ENCODE results near the gene TEX53.

Gene TEX53

GRCh38 chr9:114666401-114666800, 8.8 kb upstream of the TEX53 start:
- no peaks in the 10 kb centered on the region for H3K4me1 ChIP-seq (ENCODE audit: low read length)
- no peaks in the 10 kb centered on the region for H3K79me2 ChIP-seq (ENCODE audit: low read length)
- H3K9ac ChIP-seq (ENCODE audit: low read length) = no peak overlapping the region
- H3K27me3 ChIP-seq (replicated peaks; ENCODE audit: insufficient read depth, low read length) = no peaks in the 10 kb centered on the region
- no peak overlapping the region for H3K27ac ChIP-seq (ENCODE audit: low read length)
- no peak for TF ChIP-seq EZH2 (optimal IDR thresholded peaks at IDR 0.05; ENCODE audit: low read depth, low read length)
- no peak for TF ChIP-seq EZH2phosphoT487 (IDR thresholded peaks at IDR 0.05; ENCODE audit: low read length)
- TF ChIP-seq CTCF (IDR thresholded peaks at IDR 0.05; ENCODE audit: low read length) = no peak
- H4K20me1 ChIP-seq (ENCODE audit: insufficient read depth, low read length) = no peaks in the 10 kb centered on the region
- no peaks in the 10 kb centered on the region for H3K9me2 ChIP-seq (replicated peaks; ENCODE audit: insufficient read depth, low read length)
- H2AFZ ChIP-seq (ENCODE audit: low read length) = no peak overlapping the region
- no peaks in the 10 kb centered on the region for H3F3A ChIP-seq (ENCODE audit: insufficient read depth, low read length)
- H3K4me3 ChIP-seq (ENCODE audit: low read length) = no peak overlapping the region
- H3K36me3 ChIP-seq (replicated peaks; ENCODE audit: insufficient read depth, low read length) = no peaks in the 10 kb centered on the region
- no peaks in the 10 kb centered on the region for H3K9me3 ChIP-seq (replicated peaks; ENCODE audit: insufficient read depth, low read length)
- no peak for DNase-seq
- no peak overlapping the region for H3K4me2 ChIP-seq (ENCODE audit: low read depth, low read length)

- H3K79me2 ChIP-seq (ENCODE audit: low read length) = no peaks in the 10 kb centered on the region
- no peak for TF ChIP-seq EZH2 (optimal IDR thresholded peaks at IDR 0.05; ENCODE audit: low read depth, low read length)
- TF ChIP-seq EZH2phosphoT487 (IDR thresholded peaks at IDR 0.05; ENCODE audit: low read length) = no peak
- TF ChIP-seq CTCF (IDR thresholded peaks at IDR 0.05; ENCODE audit: low read length) = no peak
Observed at GRCh38 chr9:114664181-114664580, 6.6 kb upstream of the TEX53 start.

GRCh38 chr9:114662081-114662989, 4.7 kb upstream of the TEX53 start:
- no peaks in the 10 kb centered on the region for H3K9me3 ChIP-seq (replicated peaks; ENCODE audit: insufficient read depth, low read length)
- peak; percentile 21 for DNase-seq
- TF ChIP-seq CTCF (IDR thresholded peaks at IDR 0.05; ENCODE audit: low read length) (peak; percentile 75), EZH2phosphoT487 (IDR thresholded peaks at IDR 0.05; ENCODE audit: low read length) (no peak)

More at GRCh38 chr9:114664181-114664580, 6.6 kb upstream of the TEX53 start:
- Histone ChIP-seq H3K9me3 (replicated peaks; ENCODE audit: insufficient read depth, low read length) (no peaks in the 10 kb centered on the region), H3K36me3 (replicated peaks; ENCODE audit: insufficient read depth, low read length) (no peaks in the 10 kb centered on the region), H4K20me1 (ENCODE audit: insufficient read depth, low read length) (no peaks in the 10 kb centered on the region), H3K4me3 (ENCODE audit: low read length) (no peak overlapping the region), H3F3A (ENCODE audit: insufficient read depth, low read length) (no peaks in the 10 kb centered on the region), H3K27ac (ENCODE audit: low read length) (no peak overlapping the region), H3K9ac (ENCODE audit: low read length) (no peak overlapping the region), H3K9me2 (replicated peaks; ENCODE audit: insufficient read depth, low read length) (no peaks in the 10 kb centered on the region), H3K4me1 (ENCODE audit: low read length) (no peaks in the 10 kb centered on the region), H3K4me2 (ENCODE audit: low read depth, low read length) (no peak overlapping the region), H3K27me3 (replicated peaks; ENCODE audit: insufficient read depth, low read length) (no peaks in the 10 kb centered on the region), H2AFZ (ENCODE audit: low read length) (no peak overlapping the region)
- DNase-seq = no peak

More at GRCh38 chr9:114662081-114662989, 4.7 kb upstream of the TEX53 start:
- H3K79me2 ChIP-seq (ENCODE audit: low read length) = no peaks in the 10 kb centered on the region
- H3K4me2 ChIP-seq (ENCODE audit: low read depth, low read length) = no peak overlapping the region
- H3K9me2 ChIP-seq (replicated peaks; ENCODE audit: insufficient read depth, low read length) = no peaks in the 10 kb centered on the region
- no peaks in the 10 kb centered on the region for H3K4me1 ChIP-seq (ENCODE audit: low read length)
- H3K27ac ChIP-seq (ENCODE audit: low read length) = no peak overlapping the region
- no peaks in the 10 kb centered on the region for H3K36me3 ChIP-seq (replicated peaks; ENCODE audit: insufficient read depth, low read length)
- H3K9ac ChIP-seq (ENCODE audit: low read length) = no peak overlapping the region
- H3K4me3 ChIP-seq (ENCODE audit: low read length) = no peak overlapping the region
- H3K27me3 ChIP-seq (replicated peaks; ENCODE audit: insufficient read depth, low read length) = no peaks in the 10 kb centered on the region
- H2AFZ ChIP-seq (ENCODE audit: low read length) = no peak overlapping the region
- H3F3A ChIP-seq (ENCODE audit: insufficient read depth, low read length) = no peaks in the 10 kb centered on the region
- H4K20me1 ChIP-seq (ENCODE audit: insufficient read depth, low read length) = no peaks in the 10 kb centered on the region
